HepG2 (cell line): ENCODE results near the gene SPOP. TPM values are rescaled to one million over a fixed set of nuclear protein-coding genes. Genes with fewer than 3 reads are reported as not detected.

Experiments used
- ASH2L ChIP-seq: fragments of 300-600, 200-600 bp; sonication (generic); IDR thresholded peaks from 2 replicates; pipeline ENCODE4 v1.7.0; 2017; ENCODE audit warnings: low read depth, mild to moderate bottlenecking, moderate library complexity, mixed read lengths, low read length; ENCODE audit not compliant: insufficient read length
- ATF6 ChIP-seq: sonication (generic); formaldehyde crosslinking; conservative IDR thresholded peaks from 2 replicates; pipeline ENCODE4 v1.4.0; 2020; ENCODE audit warnings: missing genetic modification reagents
- NPAS2 ChIP-seq: sonication (generic); formaldehyde crosslinking; IDR thresholded peaks from 2 replicates; pipeline ENCODE4 v1.8.0; 2022; ENCODE audit warnings: mild to moderate bottlenecking, missing genetic modification reagents, borderline replicate concordance
- NR2F1 ChIP-seq, 2 experiments: fragments of 450-650 bp in 1 of 2; formaldehyde crosslinking in 1 of 2; IDR thresholded peaks; 2 replicates each; pipeline versions ENCODE4 v1.5.0 to v1.6.1; 2016 to 2020; ENCODE audit warnings: mild to moderate bottlenecking in 1 of 2, missing compliant biosample characterization in 1 of 2, missing genetic modification reagents in 1 of 2, moderate library complexity in 1 of 2
- PHB2 ChIP-seq: fragments of 450-650 bp; IDR thresholded peaks from 2 replicates; pipeline ENCODE4 v1.6.1; 2018; ENCODE audit not compliant: partially characterized antibody
- RBM39 ChIP-seq: fragments of 200-400 bp; formaldehyde crosslinking; IDR thresholded peaks from one replicate; pipeline ENCODE4 v1.6.1; 2018; ENCODE audit warnings: antibody characterized with exemption, mild to moderate bottlenecking, low read depth, low read length; ENCODE audit not compliant: poor library complexity, severe bottlenecking
- RORA ChIP-seq: sonication (generic); formaldehyde crosslinking; IDR thresholded peaks from 2 replicates; pipeline ENCODE4 v1.5.0; 2020; ENCODE audit warnings: mild to moderate bottlenecking, missing genetic modification reagents, moderate library complexity
- SALL1 ChIP-seq: sonication (generic); formaldehyde crosslinking; IDR thresholded peaks from 2 replicates; pipeline ENCODE4 v1.8.0; 2022; ENCODE audit warnings: mild to moderate bottlenecking, missing genetic modification reagents
- SMARCE1 ChIP-seq: fragments of 450-650 bp; IDR thresholded peaks from 2 replicates; pipeline ENCODE4 v1.6.1; 2017; ENCODE audit warnings: borderline replicate concordance
- TRIM22 ChIP-seq: fragments of 450-650 bp; IDR thresholded peaks from 2 replicates; pipeline ENCODE4 v1.6.1; 2017
- ZBTB39 ChIP-seq: sonication (generic); formaldehyde crosslinking; IDR thresholded peaks from 2 replicates; pipeline ENCODE4 v1.5.0; 2020; ENCODE audit warnings: missing genetic modification reagents
- ZEB1 ChIP-seq: IDR thresholded peaks from 2 replicates; pipeline ENCODE4 v1.6.1; 2012; ENCODE audit warnings: mild to moderate bottlenecking, low read depth, inconsistent platforms; ENCODE audit not compliant: insufficient replicate concordance
- ZNF225 ChIP-seq: sonication (generic); formaldehyde crosslinking; IDR thresholded peaks from 2 replicates; pipeline ENCODE4 v1.4.0; 2020; ENCODE audit warnings: mild to moderate bottlenecking, missing genetic modification reagents
- ZNF451 ChIP-seq: sonication (generic); formaldehyde crosslinking; IDR thresholded peaks from 2 replicates; pipeline ENCODE4 v1.5.0; 2020; ENCODE audit warnings: mild to moderate bottlenecking, missing genetic modification reagents
- ZNF678 ChIP-seq: sonication (generic); formaldehyde crosslinking; IDR thresholded peaks from 2 replicates; pipeline ENCODE4 v1.4.0; 2020; ENCODE audit warnings: mild to moderate bottlenecking, missing genetic modification reagents
- ZNF709 ChIP-seq: sonication (generic); formaldehyde crosslinking; IDR thresholded peaks from 2 replicates; pipeline ENCODE4 v1.5.0; 2020; ENCODE audit warnings: mild to moderate bottlenecking, missing genetic modification reagents
- polyA plus RNA-seq, 8 experiments: library from polyadenylated mRNA; depleted of rRNA in 3 of 8; stranded (reverse) in 7 of 8; unstranded in 1 of 8; fragments of >200 nt; fragmentation: Illumina TruSeq in 4 of 8; extraction: Trizol in 4 of 8; gene quantifications; 2 replicates each; pipeline versions ENCODE4 v1.2.1 to v1.2.3, GENCODE V29; 2011 to 2016; ENCODE audit warnings: low read depth in 4 of 8, missing spikeins in 1 of 8, mixed read lengths in 1 of 8; ENCODE audit not compliant: insufficient read depth in 1 of 8
- total RNA-seq, 5 experiments: library from RNA; depleted of rRNA; stranded (reverse); fragments of >200 nt; fragmentation: Illumina TruSeq; extraction: Trizol; gene quantifications; 2 replicates each; pipeline ENCODE4 v1.2.3, GENCODE V29; 2016; ENCODE audit warnings: low read depth in 1 of 5
- TF ChIP-seq, protein P1 (sequence below): sonication (generic); formaldehyde crosslinking; IDR thresholded peaks from 2 replicates; pipeline ENCODE4 v1.4.0; 2020; ENCODE audit warnings: missing genetic modification reagents, borderline replicate concordance

Gene SPOP
- total and polyA plus RNA-seq, 2 of the 13 experiments (the other 11 are each of a cell fraction or from before 2014, with no cell fraction given), result 52.8 to 60.8 TPM

DNA sequence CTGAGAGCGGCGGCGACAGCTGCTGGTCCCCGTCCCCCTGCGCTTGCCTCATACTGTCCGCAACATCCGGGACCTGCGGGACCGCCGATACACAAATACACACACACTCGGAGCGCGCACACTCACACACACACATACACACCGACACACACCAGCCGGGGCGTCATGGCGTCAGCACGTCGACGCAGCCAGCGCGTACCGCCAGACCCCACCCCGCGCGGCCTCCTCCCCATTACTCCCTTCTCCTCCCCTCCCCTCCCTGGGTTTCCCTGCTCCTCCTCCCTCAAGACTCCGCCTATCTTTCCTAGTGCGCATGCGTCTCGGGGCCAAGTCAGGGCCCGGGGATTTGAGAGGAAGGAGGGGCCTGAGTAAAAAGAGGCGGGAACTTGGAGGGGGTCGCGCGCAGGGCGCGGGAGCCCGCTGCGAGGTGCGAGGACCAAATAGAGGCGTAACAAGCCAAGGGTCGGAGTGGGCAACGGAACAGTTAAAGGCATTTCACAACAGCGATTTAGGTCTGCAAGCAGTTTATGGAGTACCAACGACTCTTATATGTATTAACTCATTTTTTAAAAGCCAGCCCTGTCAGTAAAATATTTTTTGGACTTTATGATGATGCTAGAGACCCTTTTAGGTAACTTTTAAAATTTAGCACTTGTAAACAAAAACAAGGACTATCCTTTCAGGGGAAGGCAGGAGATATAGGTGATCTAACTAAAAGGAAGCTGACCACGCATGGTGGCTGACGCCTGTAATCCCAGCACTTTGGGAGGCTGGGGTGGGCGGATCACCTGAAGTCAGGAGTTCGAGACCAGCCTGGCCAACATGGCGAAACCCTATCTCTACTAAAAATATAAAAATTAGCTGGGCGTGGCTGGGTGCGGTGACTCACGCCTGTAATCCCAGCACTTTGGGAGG, at the start of gene SPOP (continued):
- TF ChIP-seq ATF6 (no peak), ZBTB39 (peak; percentile 87; the same call in 1 of the 2 replicates), RBM39 (peak; percentile 78), ZNF678 (CRISPR knock-in tag) (no peak; the same call in 1 of the 2 replicates), ZNF709 (CRISPR knock-in tag) (peak; percentile 99), ZEB1 (no peak), NPAS2 (CRISPR knock-in tag) (no peak), ZNF451 (peak; percentile 94), SMARCE1 (no peak), NR2F1 (CRISPR knock-in tag; IDR thresholded peaks at IDR 0.05) (peak in 1 of 2 experiments; percentile 43; a peak in 1 of 4 replicates), ASH2L (peak; percentile 60), SALL1 (peak; percentile 99), TRIM22 (no peak), RORA (CRISPR knock-in tag) (no peak), PHB2 (no peak), ZNF225 (peak; percentile 90)
- TF ChIP-seq, protein P1, sequence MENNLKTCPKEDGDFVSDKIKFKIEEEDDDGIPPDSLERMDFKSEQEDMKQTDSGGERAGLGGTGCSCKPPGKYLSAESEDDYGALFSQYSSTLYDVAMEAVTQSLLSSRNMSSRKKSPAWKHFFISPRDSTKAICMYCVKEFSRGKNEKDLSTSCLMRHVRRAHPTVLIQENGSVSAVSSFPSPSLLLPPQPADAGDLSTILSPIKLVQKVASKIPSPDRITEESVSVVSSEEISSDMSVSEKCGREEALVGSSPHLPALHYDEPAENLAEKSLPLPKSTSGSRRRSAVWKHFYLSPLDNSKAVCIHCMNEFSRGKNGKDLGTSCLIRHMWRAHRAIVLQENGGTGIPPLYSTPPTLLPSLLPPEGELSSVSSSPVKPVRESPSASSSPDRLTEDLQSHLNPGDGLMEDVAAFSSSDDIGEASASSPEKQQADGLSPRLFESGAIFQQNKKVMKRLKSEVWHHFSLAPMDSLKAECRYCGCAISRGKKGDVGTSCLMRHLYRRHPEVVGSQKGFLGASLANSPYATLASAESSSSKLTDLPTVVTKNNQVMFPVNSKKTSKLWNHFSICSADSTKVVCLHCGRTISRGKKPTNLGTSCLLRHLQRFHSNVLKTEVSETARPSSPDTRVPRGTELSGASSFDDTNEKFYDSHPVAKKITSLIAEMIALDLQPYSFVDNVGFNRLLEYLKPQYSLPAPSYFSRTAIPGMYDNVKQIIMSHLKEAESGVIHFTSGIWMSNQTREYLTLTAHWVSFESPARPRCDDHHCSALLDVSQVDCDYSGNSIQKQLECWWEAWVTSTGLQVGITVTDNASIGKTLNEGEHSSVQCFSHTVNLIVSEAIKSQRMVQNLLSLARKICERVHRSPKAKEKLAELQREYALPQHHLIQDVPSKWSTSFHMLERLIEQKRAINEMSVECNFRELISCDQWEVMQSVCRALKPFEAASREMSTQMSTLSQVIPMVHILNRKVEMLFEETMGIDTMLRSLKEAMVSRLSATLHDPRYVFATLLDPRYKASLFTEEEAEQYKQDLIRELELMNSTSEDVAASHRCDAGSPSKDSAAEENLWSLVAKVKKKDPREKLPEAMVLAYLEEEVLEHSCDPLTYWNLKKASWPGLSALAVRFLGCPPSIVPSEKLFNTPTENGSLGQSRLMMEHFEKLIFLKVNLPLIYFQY (CRISPR knock-in tag), result peak; percentile 95
